Measurements from ENCODE around the gene EIPR1. TPM values are rescaled to one million over a fixed set of nuclear protein-coding genes. Genes with fewer than 3 reads are reported as not detected.

EIPR1 gene
- total and polyA plus RNA-seq, 2 of the 13 experiments (the other 11 are each of a cell fraction or from before 2014, with no cell fraction given): 70.0 to 96.3 TPM

DNA sequence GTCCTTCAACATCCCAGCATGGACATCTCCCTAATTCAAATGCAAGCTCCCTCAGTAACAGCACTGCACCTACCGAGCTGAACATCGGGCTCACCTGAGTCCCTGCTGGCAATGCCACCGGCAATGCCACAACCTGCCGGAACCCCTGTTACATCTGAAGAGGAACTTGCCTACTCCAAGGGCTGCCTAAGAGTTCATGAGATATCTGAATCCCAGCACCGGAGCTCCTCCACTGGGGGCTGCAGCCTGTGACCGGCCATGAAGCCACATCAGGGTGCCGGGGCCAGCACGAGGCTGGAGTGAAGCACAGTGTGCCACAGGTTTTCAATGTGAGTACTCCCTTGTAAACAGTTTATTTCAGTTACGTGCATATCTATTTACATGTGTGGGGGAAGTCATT lies 152.9 kb downstream of the EIPR1 start:
- no peaks in the 10 kb centered on the region for H3K27me3 ChIP-seq (ENCODE audit: control insufficient read depth in 1 of 2, insufficient read depth in 2 of 2, low read length in 2 of 2)
- ChIA-PET POLR2A (no interaction called here), CTCF (ENCODE audit: low intra/inter-chr PET ratio, low total read pairs) (no interaction called here)
- DNase-seq (ENCODE audit: low spot score) (no peak), ATAC-seq (no peak), FAIRE-seq (no peak)
- no peak overlapping the region for H2AFZ ChIP-seq (ENCODE audit: low read length)
- no peaks in the 10 kb centered on the region for H4K20me1 ChIP-seq (ENCODE audit: insufficient read depth, low read length)
- 85% methylated on average over 9 of the region's 9 CpGs for WGBS (ENCODE audit: low lambda C conversion rate)
- peaks cover 33% of the 10 kb centered on the region for H3K4me1 ChIP-seq (ENCODE audit: insufficient read depth, low read length)
- no TSS peak for BruUV-seq (replicated peaks)
- H3K27ac ChIP-seq (ENCODE audit: extremely low read length, insufficient read depth, low read length): no peak overlapping the region
- no peak overlapping the region for H3K4me3 ChIP-seq (replicated peaks in 1 of 3; ENCODE audit: insufficient read depth in 1 of 3, low read depth in 2 of 3, low read length in 3 of 3)
- peaks cover 10% of the 10 kb centered on the region for H3K9me3 ChIP-seq (ENCODE audit: low read length)
- no peak overlapping the region for H3K4me2 ChIP-seq (ENCODE audit: low read depth, low read length)
- H3K9ac ChIP-seq (ENCODE audit: insufficient read depth, low read depth, low read length): no peak overlapping the region
- TF ChIP-seq, protein P1, sequence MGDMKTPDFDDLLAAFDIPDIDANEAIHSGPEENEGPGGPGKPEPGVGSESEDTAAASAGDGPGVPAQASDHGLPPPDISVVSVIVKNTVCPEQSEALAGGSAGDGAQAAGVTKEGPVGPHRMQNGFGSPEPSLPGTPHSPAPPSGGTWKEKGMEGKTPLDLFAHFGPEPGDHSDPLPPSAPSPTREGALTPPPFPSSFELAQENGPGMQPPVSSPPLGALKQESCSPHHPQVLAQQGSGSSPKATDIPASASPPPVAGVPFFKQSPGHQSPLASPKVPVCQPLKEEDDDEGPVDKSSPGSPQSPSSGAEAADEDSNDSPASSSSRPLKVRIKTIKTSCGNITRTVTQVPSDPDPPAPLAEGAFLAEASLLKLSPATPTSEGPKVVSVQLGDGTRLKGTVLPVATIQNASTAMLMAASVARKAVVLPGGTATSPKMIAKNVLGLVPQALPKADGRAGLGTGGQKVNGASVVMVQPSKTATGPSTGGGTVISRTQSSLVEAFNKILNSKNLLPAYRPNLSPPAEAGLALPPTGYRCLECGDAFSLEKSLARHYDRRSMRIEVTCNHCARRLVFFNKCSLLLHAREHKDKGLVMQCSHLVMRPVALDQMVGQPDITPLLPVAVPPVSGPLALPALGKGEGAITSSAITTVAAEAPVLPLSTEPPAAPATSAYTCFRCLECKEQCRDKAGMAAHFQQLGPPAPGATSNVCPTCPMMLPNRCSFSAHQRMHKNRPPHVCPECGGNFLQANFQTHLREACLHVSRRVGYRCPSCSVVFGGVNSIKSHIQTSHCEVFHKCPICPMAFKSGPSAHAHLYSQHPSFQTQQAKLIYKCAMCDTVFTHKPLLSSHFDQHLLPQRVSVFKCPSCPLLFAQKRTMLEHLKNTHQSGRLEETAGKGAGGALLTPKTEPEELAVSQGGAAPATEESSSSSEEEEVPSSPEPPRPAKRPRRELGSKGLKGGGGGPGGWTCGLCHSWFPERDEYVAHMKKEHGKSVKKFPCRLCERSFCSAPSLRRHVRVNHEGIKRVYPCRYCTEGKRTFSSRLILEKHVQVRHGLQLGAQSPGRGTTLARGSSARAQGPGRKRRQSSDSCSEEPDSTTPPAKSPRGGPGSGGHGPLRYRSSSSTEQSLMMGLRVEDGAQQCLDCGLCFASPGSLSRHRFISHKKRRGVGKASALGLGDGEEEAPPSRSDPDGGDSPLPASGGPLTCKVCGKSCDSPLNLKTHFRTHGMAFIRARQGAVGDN (CRISPR knock-in tag; IDR thresholded peaks at IDR 0.05): 0 out of 2 replicates have a peak, but pooled peaks have one; percentile 13
- TF ChIP-seq EED (CRISPR knock-in tag; IDR thresholded peaks at IDR 0.05) (peak; percentile 35; the same call in 1 of the 2 replicates), ELF4 (CRISPR knock-in tag; IDR thresholded peaks at IDR 0.05; ENCODE audit: borderline replicate concordance) (no peak)
- TF ChIP-seq, protein P2, sequence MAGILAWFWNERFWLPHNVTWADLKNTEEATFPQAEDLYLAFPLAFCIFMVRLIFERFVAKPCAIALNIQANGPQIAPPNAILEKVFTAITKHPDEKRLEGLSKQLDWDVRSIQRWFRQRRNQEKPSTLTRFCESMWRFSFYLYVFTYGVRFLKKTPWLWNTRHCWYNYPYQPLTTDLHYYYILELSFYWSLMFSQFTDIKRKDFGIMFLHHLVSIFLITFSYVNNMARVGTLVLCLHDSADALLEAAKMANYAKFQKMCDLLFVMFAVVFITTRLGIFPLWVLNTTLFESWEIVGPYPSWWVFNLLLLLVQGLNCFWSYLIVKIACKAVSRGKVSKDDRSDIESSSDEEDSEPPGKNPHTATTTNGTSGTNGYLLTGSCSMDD (CRISPR knock-in tag; IDR thresholded peaks at IDR 0.05): no peak
- TF ChIP-seq, protein P3, sequence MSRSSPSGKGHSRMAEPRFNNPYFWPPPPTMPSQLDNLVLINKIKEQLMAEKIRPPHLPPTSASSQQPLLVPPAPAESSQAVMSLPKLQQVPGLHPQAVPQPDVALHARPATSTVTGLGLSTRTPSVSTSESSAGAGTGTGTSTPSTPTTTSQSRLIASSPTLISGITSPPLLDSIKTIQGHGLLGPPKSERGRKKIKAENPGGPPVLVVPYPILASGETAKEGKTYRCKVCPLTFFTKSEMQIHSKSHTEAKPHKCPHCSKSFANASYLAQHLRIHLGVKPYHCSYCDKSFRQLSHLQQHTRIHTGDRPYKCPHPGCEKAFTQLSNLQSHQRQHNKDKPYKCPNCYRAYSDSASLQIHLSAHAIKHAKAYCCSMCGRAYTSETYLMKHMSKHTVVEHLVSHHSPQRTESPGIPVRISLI (CRISPR knock-in tag; IDR thresholded peaks at IDR 0.05; ENCODE audit: borderline replicate concordance): no peak
- no peaks in the 10 kb centered on the region for H3K79me2 ChIP-seq (ENCODE audit: insufficient read depth, low read length)
- H3K36me3 ChIP-seq (replicated peaks in 1 of 2; ENCODE audit: control insufficient read depth in 1 of 2, insufficient read depth in 2 of 2, low read length in 2 of 2): no peaks in the 10 kb centered on the region
- in situ Hi-C loops (cut with HindIII; ENCODE audit: extremely low pct_ligation_motif_present, low pct_unique_long_range_greater_than_20kb): no loop called here
- intact Hi-C loops (cut with micrococcal nuclease; ENCODE audit: unreplicated experiment): no loop called here

Measured in HepG2 (cell line).